C4-2B (cell line): ENCODE data around the gene ARL6IP6.

ENCODE experiments used
- H3K27ac ChIP-seq: fragments of 450-650 bp; 2 replicates; pipeline ENCODE4 v1.5.1; 2017
- CTCF ChIP-seq: fragments of 450-650 bp; conservative IDR thresholded peaks from 2 replicates; pipeline ENCODE4 v1.5.1; 2017; ENCODE audit warnings: mild to moderate bottlenecking
- ZFX ChIP-seq: fragments of 450-650 bp; IDR thresholded peaks from 2 replicates; pipeline ENCODE4 v1.6.1; 2017

Gene ARL6IP6

GRCh38 chr2:152710713-152711112, 7.7 kb upstream of the ARL6IP6 start:
- H3K27ac ChIP-seq: no peak overlapping the region
- TF ChIP-seq CTCF: no peak
- no peak for TF ChIP-seq ZFX

GRCh38 chr2:152715112-152715511, 3.3 kb upstream of the ARL6IP6 start:
- no peak overlapping the region for H3K27ac ChIP-seq
- TF ChIP-seq CTCF (no peak), ZFX (no peak)

- TF ChIP-seq CTCF: peak; percentile 72
- TF ChIP-seq ZFX: no peak
- no peak overlapping the region for H3K27ac ChIP-seq
Observed at GRCh38 chr2:152715854-152716428, 2.5 kb upstream of the ARL6IP6 start.

GRCh38 chr2:152716805-152717227, 1.6 kb upstream of the ARL6IP6 start:
- peak overlapping the region; percentile 98 for H3K27ac ChIP-seq
- TF ChIP-seq ZFX (no peak), CTCF (no peak)

- TF ChIP-seq CTCF: no peak
- TF ChIP-seq ZFX: peak; percentile 86
- H3K27ac ChIP-seq: peak within 1 kb of the TSS; percentile 98
Observed at GRCh38 chr2:152717228-152718075, 968 bp upstream of the ARL6IP6 start, which contains the start of gene PRPF40A. Gene PRPF40A (minus strand): TSS chr2:152717461. CDS start chr2:152717439, 22 bp downstream.

GRCh38 chr2:152718909-152719645, 657 bp downstream of the ARL6IP6 start:
- H3K27ac ChIP-seq: peak overlapping the region; percentile 98
- TF ChIP-seq CTCF (no peak), ZFX (no peak)

GRCh38 chr2:152720794-152721193, 2.4 kb downstream of the ARL6IP6 start:
- H3K27ac ChIP-seq: no peak overlapping the region
- TF ChIP-seq ZFX (no peak), CTCF (no peak)

GRCh38 chr2:152722639-152723038, 4.2 kb downstream of the ARL6IP6 start:
- H3K27ac ChIP-seq: peak overlapping the region; percentile 12; the same call in 1 of the 2 replicates
